ENCODE results near the gene ISLR.

Gene ISLR

GRCh38 chr15:74216949-74217348, 43.4 kb downstream of the ISLR start:
- ChIA-PET POLR2A (no interaction called here), CTCF (no interaction called here)
- 87% methylated on average over 3 of the region's 3 CpGs for whole genome bisulfite sequencing (ENCODE audit: insufficient coverage)
- Histone ChIP-seq H3K27ac (ENCODE audit: insufficient read depth in 1 of 2, low read depth in 1 of 2, low read length in 2 of 2, poor library complexity in 1 of 2, severe bottlenecking in 2 of 2) (no peak overlapping the region), H3K27me3 (replicated peaks in 2 of 5; ENCODE audit: control insufficient read depth in 4 of 5, insufficient read depth in 5 of 5, low read length in 4 of 5) (peaks cover 0 to 21% (median 15%) of the 10 kb centered on the region in 5 experiments), H3K4me3 (ENCODE audit: control insufficient read depth in 1 of 7, extremely low read depth in 1 of 7, insufficient read depth in 4 of 7, low read depth in 2 of 7, low read length in 6 of 7) (no peak overlapping the region), H3K36me3 (ENCODE audit: control insufficient read depth in 4 of 4, insufficient read depth in 4 of 4, low read length in 3 of 4) (no peaks in the 10 kb centered on the region), H3K4me1 (ENCODE audit: control extremely low read depth in 1 of 4, control insufficient read depth in 4 of 4, insufficient read depth in 4 of 4, low read length in 3 of 4) (peaks cover 0 to 10% (median 2%) of the 10 kb centered on the region in 4 experiments), H3K9me3 (ENCODE audit: control extremely low read depth in 1 of 5, control insufficient read depth in 4 of 5, insufficient read depth in 2 of 5, low read depth in 1 of 5, low read length in 4 of 5) (no peaks in the 10 kb centered on the region)
- no peak for DNase-seq

DNA sequence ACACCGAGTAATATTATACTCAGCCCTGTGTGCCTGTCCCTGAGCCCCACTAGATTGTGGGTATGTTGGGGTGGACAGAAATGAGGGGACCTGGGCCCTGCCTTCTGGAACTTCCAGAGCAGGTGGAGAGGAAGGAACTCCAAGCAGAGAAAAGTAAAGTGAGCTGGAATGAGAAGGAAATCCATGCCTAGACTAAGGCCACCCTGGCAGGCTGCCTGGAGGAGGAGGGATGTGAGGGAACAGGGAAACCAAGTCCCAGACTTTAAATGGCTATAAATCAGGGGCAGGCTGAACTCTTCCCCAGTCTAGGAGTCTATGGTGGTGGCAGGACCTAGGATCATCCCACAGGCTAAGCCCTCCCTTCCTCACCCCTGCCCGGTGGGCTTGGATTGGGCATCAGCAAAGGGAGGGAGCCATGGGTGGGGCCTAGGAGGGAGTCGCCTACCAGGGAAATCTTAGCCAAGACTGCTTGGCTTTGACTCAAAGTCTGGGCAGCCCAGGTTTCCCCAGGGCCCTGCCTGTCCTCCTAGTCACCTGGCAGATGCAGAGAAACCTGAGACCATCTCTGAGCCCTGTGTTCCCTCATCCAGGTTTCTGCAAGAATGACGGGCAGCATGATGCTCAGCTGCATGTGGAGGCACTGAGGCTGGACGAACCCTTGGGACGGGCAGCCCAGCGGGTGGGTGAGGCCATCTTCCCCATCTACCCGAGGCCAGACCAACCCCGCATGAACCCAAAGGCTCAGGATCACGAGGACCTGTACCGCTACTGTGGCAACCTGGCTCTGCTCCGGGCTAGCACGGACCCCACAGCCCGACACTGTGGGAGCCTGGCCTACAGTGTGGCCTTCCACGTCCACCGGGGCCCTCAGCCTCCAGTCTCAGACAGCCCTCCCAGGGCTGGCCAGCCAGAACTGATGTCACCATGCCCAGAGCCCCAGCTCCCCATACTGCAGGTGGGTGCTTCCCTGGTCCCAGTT, 44.7 kb downstream of the ISLR start:
- Histone ChIP-seq H3K4me3 (ENCODE audit: control insufficient read depth in 1 of 7, extremely low read depth in 1 of 7, insufficient read depth in 4 of 7, low read depth in 2 of 7, low read length in 6 of 7) (no peak overlapping the region), H3K4me1 (ENCODE audit: control extremely low read depth in 1 of 4, control insufficient read depth in 4 of 4, insufficient read depth in 4 of 4, low read length in 3 of 4) (peaks cover 0 to 10% (median 2%) of the 10 kb centered on the region in 4 experiments), H3K27ac (ENCODE audit: insufficient read depth in 1 of 2, low read depth in 1 of 2, low read length in 2 of 2, poor library complexity in 1 of 2, severe bottlenecking in 2 of 2) (no peak overlapping the region), H3K9me3 (ENCODE audit: control extremely low read depth in 1 of 5, control insufficient read depth in 4 of 5, insufficient read depth in 2 of 5, low read depth in 1 of 5, low read length in 4 of 5) (no peaks in the 10 kb centered on the region), H3K36me3 (ENCODE audit: control insufficient read depth in 4 of 4, insufficient read depth in 4 of 4, low read length in 3 of 4) (no peaks in the 10 kb centered on the region), H3K27me3 (replicated peaks in 2 of 5; ENCODE audit: control insufficient read depth in 4 of 5, insufficient read depth in 5 of 5, low read length in 4 of 5) (peaks cover 0 to 33% (median 22%) of the 10 kb centered on the region in 5 experiments)
- DNase-seq, result no peak
- CTCF ChIA-PET, result no interaction called here
- WGBS (ENCODE audit: insufficient coverage), result 96% methylated on average over 16 of the region's 16 CpGs
- POLR2A ChIA-PET, result no interaction called here

DNA sequence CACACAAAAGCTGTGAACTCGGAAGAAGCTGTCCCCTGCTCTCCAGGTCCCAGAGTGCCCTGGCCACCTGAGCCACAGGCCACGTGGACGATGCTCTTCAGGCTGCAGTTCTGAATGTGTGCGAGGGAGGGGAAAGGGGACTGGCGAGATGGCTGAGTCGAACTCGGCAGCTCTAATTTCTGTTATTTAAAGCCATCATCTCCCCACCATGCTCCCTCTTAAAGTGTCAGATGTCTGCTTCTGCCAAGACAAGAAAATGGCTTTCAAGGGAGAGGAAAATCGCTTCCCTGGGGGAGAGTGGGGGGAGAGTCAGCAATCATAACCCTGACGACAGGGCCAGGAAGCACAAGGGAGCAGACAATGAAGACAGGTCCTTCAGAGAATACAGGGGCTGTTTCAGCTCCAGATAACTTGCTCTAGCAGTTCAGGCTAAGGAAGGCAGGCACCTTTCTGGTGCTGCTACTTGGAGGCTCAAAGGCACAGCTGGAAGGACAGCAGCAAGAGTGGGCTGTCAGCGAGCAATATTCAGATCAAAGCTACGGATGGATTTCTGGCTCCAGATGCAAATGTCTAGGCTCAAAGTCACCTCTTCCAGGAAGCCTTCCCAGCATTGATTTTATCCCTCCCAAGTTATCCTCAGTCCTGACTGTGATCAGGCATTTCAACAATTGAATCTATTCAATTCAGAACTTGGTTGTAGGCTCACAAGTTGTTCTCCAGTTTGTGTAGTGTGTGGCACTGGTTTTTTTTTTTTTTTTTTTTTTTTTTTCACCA, 47.2 kb downstream of the ISLR start:
- Histone ChIP-seq H3K9me3 (ENCODE audit: control extremely low read depth in 1 of 5, control insufficient read depth in 4 of 5, insufficient read depth in 2 of 5, low read depth in 1 of 5, low read length in 4 of 5) (no peaks in the 10 kb centered on the region), H3K4me3 (ENCODE audit: control insufficient read depth in 1 of 7, extremely low read depth in 1 of 7, insufficient read depth in 4 of 7, low read depth in 2 of 7, low read length in 6 of 7) (no peak overlapping the region), H3K27me3 (replicated peaks in 2 of 5; ENCODE audit: control insufficient read depth in 4 of 5, insufficient read depth in 5 of 5, low read length in 4 of 5) (peaks cover 0 to 44% (median 25%) of the 10 kb centered on the region in 5 experiments), H3K27ac (ENCODE audit: insufficient read depth in 1 of 2, low read depth in 1 of 2, low read length in 2 of 2, poor library complexity in 1 of 2, severe bottlenecking in 2 of 2) (no peak overlapping the region), H3K36me3 (ENCODE audit: control insufficient read depth in 4 of 4, insufficient read depth in 4 of 4, low read length in 3 of 4) (no peaks in the 10 kb centered on the region), H3K4me1 (ENCODE audit: control extremely low read depth in 1 of 4, control insufficient read depth in 4 of 4, insufficient read depth in 4 of 4, low read length in 3 of 4) (no peaks in the 10 kb centered on the region)
- ChIA-PET CTCF (interaction anchor here (0.6 to 1.3 kb wide), 2 partner anchors 8 to 20 kb away, joined by 3 to 4 read pairs; no protein-coding TSS in a partner anchor), POLR2A (no interaction called here)
- 69% methylated on average over 7 of the region's 11 CpGs for WGBS (ENCODE audit: insufficient coverage)
- no peak for DNase-seq

GRCh38 chr15:74221399-74222239, 48.1 kb downstream of the ISLR start:
- no peaks in the 10 kb centered on the region for H3K36me3 ChIP-seq (ENCODE audit: control insufficient read depth in 4 of 4, insufficient read depth in 4 of 4, low read length in 3 of 4)
- peaks cover 0 to 44% (median 30%) of the 10 kb centered on the region in 5 experiments for H3K27me3 ChIP-seq (replicated peaks in 2 of 5; ENCODE audit: control insufficient read depth in 4 of 5, insufficient read depth in 5 of 5, low read length in 4 of 5)
- H3K4me3 ChIP-seq (ENCODE audit: control insufficient read depth in 1 of 7, extremely low read depth in 1 of 7, insufficient read depth in 4 of 7, low read depth in 2 of 7, low read length in 6 of 7), result no peak overlapping the region
- no peak overlapping the region for H3K27ac ChIP-seq (ENCODE audit: insufficient read depth in 1 of 2, low read depth in 1 of 2, low read length in 2 of 2, poor library complexity in 1 of 2, severe bottlenecking in 2 of 2)
- H3K4me1 ChIP-seq (ENCODE audit: control extremely low read depth in 1 of 4, control insufficient read depth in 4 of 4, insufficient read depth in 4 of 4, low read length in 3 of 4), result no peaks in the 10 kb centered on the region
- no peaks in the 10 kb centered on the region for H3K9me3 ChIP-seq (ENCODE audit: control extremely low read depth in 1 of 5, control insufficient read depth in 4 of 5, insufficient read depth in 2 of 5, low read depth in 1 of 5, low read length in 4 of 5)
- POLR2A ChIA-PET, result no interaction called here
- CTCF ChIA-PET, result interaction anchor here (0.7 to 0.9 kb wide), 2 partner anchors 18 to 78 kb away, joined by 3 read pairs; no protein-coding TSS in a partner anchor
- 51% methylated on average over 10 of the region's 12 CpGs for WGBS (ENCODE audit: insufficient coverage)
- no peak for DNase-seq

DNA sequence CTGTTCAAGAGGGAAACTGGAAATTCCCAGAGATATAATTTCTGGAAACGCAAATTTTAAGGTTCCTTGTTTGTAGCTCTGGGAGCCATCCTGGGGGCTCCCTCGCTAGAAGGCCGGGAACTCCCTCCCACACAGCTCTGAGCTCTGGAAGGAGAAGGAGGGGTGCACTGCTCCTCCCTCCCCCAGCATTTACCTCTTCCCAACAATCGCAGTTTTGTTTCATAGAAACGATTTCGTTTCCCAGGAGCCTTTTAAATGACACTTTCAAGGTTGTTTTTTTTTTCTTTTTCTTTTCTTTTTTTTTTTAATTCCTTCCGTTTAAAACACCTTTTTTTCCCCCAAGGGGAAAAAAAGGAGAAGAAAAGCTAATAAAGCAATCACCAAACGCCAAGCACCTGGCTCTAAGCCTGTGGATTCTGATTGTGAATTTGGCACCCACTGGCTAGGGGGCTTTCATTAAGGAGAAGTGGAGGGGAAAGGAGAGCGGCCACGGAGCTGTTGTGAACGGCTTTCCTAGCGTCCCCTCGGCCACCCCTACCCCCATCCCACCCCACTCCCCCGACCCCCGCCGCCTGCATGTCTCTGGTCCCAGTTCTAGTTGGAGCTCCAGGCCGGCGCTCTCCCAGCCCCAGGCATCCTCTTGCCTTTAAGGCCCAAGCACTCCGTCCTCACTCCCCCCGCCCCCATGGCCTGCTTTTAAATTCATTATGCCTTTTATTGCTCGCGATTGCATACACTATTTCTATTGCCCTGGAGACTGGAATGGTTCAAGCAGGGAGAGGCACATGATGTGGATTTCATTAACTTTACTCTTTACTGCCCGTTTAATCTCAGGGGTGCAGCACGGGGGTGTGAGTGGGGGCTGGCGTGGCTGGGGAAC, 49.0 kb downstream of the ISLR start:
- DNase-seq, result no peak
- POLR2A ChIA-PET, result no interaction called here
- CTCF ChIA-PET, result interaction anchor here (0.7 to 0.9 kb wide), 3 partner anchors 17 to 94 kb away, joined by 3 read pairs; no protein-coding TSS in a partner anchor
- no peak overlapping the region for H3K4me3 ChIP-seq (ENCODE audit: control insufficient read depth in 1 of 7, extremely low read depth in 1 of 7, insufficient read depth in 4 of 7, low read depth in 2 of 7, low read length in 6 of 7)
- WGBS (ENCODE audit: insufficient coverage), result 24% methylated on average over 12 of the region's 25 CpGs
- no peaks in the 10 kb centered on the region for H3K36me3 ChIP-seq (ENCODE audit: control insufficient read depth in 4 of 4, insufficient read depth in 4 of 4, low read length in 3 of 4)
- H3K9me3 ChIP-seq (ENCODE audit: control extremely low read depth in 1 of 5, control insufficient read depth in 4 of 5, insufficient read depth in 2 of 5, low read depth in 1 of 5, low read length in 4 of 5), result no peaks in the 10 kb centered on the region
- H3K27ac ChIP-seq (ENCODE audit: insufficient read depth in 1 of 2, low read depth in 1 of 2, low read length in 2 of 2, poor library complexity in 1 of 2, severe bottlenecking in 2 of 2), result no peak overlapping the region
- peaks cover 0 to 47% (median 30%) of the 10 kb centered on the region in 5 experiments for H3K27me3 ChIP-seq (replicated peaks in 2 of 5; ENCODE audit: control insufficient read depth in 4 of 5, insufficient read depth in 5 of 5, low read length in 4 of 5)
- H3K4me1 ChIP-seq (ENCODE audit: control extremely low read depth in 1 of 4, control insufficient read depth in 4 of 4, insufficient read depth in 4 of 4, low read length in 3 of 4), result no peaks in the 10 kb centered on the region

DNA sequence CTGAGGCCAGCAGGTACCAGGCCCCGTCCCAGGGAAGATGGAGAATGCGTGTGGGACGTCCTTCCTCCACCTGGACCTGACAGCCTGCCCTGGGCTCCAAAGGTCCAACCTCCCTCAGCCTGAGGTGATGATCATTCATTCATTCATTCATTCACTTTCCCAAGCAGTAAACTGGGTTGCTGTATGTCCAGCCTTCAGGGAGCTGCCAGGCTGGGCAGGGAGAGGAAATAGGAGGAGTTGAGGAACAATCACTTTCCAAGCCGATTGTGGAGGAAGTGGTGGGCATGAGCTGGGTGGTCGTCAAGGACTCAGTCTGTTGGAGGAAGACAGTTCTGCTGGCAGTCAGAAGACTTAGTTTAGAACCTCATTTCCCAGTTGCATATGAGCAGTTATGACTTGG, 52.4 kb downstream of the ISLR start:
- WGBS (ENCODE audit: insufficient coverage), result 0% methylated on average over 2 of the region's 5 CpGs
- Histone ChIP-seq H3K27ac (ENCODE audit: insufficient read depth in 1 of 2, low read depth in 1 of 2, low read length in 2 of 2, poor library complexity in 1 of 2, severe bottlenecking in 2 of 2) (no peak overlapping the region), H3K36me3 (ENCODE audit: control insufficient read depth in 4 of 4, insufficient read depth in 4 of 4, low read length in 3 of 4) (no peaks in the 10 kb centered on the region), H3K9me3 (ENCODE audit: control extremely low read depth in 1 of 5, control insufficient read depth in 4 of 5, insufficient read depth in 2 of 5, low read depth in 1 of 5, low read length in 4 of 5) (no peaks in the 10 kb centered on the region), H3K27me3 (replicated peaks in 2 of 5; ENCODE audit: control insufficient read depth in 4 of 5, insufficient read depth in 5 of 5, low read length in 4 of 5) (peaks cover 0 to 40% (median 24%) of the 10 kb centered on the region in 5 experiments), H3K4me1 (ENCODE audit: control extremely low read depth in 1 of 4, control insufficient read depth in 4 of 4, insufficient read depth in 4 of 4, low read length in 3 of 4) (no peaks in the 10 kb centered on the region), H3K4me3 (ENCODE audit: control insufficient read depth in 1 of 7, extremely low read depth in 1 of 7, insufficient read depth in 4 of 7, low read depth in 2 of 7, low read length in 6 of 7) (no peak overlapping the region)
- ChIA-PET POLR2A (no interaction called here), CTCF (no interaction called here)
- DNase-seq, result no peak

All from common myeloid progenitor, CD34-positive (primary cell).